HG03280 (cell line): Measurements from ENCODE around the gene UBL4B.

Source experiments
- ATAC-seq: cut with Tn5 transposase; IDR thresholded peaks from one replicate; pipeline ENCODE4 v1.9.1; 2021; ENCODE audit warnings: mild to moderate bottlenecking, moderate library complexity; ENCODE audit not compliant: unreplicated experiment

Gene UBL4B

DNA sequence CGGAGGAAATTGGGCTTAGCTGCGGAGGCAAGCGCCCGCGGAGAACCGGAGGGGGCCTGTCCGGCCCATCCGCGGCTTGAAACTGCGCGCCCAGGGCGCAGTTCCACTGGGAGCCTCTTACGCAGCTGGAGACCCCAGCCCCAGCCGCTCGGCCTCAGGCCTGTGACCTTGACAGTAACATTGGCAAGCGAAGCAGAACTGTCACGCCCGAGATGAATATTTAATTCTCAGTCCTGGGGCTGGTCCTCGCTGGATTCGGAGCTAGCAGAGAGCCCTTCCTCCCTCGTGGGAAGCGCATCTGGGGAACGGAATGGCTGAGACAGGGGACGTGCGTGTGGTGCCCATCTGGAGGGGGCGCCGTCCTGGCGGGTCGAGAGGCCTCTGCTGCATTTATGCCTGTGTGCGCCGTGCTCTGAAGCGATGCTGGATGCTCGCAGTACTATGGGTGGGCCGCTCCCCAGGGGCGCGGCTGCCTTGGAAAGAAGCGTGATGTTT is 39.0 kb downstream of the UBL4B start:
- no peak for ATAC-seq

DNA sequence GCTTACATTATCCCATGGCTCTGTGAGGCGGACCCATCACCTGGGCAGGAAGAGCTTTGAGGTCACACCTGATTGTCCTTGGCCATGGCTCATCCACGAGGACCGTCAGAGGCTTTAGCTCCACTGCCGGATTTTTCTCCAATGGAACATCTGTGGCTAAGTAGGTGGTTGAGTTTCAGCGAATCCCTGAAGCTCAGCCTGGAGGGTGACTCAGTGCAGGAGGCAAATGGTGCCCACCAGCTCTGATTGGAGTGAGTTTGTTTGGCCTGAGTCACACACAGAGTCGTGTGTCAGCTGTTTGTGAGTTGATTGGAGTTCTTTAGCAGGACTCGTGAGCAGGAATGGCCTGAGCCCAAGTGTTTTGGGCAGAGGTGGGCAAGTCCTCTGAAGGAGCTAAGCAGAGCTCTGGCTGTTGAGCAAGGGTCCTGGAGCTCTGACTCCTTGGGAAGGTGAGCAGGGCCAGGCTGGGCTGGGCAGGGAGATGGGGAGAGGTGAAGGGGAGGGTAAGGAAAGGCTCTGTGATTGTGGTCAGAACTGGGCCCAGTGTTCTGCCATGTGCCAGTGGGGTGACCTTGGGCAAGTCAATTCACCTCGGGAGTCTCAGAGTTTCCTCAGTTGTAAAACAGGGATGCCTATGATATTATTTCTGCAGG is 40.0 kb downstream of the UBL4B start:
- ATAC-seq, result no peak

DNA sequence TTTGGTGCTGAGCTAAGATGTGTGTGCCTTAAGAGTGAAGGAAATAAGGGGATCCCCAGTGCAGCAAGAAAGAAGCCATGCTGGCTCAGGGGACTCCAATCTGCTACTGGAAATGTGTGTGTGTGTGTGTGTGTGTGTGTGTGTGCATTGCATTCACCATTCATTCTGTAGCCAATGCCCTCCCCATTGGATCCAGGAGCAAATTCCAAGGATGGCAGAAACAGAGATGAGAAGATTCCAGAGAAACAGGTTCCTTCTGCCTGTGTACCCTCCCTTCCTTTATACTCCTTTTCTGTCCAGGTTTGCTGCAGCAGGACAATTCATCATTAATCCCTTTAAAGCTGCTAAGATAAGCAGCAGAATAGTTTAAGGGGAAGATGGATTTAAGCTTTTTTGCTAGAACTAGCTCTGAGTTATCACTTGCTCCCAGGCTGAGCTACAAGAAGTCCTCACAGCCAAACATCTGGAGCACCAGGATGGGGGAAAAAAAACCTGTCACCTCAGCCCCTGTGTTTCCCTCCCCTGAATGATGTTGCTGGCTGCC is 41.2 kb downstream of the UBL4B start:
- no peak for ATAC-seq

DNA sequence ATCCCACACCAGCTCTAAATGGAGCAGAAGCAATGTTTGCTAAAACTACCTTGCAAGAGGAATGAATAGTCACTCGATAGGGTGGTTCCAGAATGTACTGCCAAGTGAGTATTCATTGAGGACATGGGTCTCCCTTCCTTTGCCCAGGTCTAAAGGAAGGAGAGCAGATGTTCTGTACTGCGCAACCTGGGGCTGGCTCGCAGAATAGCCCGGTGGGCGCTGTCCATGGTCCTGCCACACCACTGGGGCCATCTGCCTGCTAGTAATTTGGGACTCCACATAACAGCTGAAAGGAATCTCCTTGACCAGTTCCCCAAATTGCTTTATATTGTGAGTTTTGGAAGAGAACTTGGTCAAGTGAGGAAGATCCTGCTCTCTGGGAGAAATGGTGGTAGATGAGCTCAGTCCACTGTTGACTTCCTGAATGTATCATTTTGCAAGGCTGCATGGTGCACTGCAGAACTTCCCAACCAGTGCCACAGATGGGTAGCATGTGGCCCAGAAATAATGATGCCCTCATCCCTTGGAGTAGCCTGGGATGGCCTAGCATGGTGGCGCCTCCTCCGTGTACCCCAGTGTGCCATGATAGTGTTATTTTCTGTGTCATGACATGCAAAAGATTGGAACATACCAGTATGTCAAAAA is 43.8 kb downstream of the UBL4B start:
- ATAC-seq, result no peak

DNA sequence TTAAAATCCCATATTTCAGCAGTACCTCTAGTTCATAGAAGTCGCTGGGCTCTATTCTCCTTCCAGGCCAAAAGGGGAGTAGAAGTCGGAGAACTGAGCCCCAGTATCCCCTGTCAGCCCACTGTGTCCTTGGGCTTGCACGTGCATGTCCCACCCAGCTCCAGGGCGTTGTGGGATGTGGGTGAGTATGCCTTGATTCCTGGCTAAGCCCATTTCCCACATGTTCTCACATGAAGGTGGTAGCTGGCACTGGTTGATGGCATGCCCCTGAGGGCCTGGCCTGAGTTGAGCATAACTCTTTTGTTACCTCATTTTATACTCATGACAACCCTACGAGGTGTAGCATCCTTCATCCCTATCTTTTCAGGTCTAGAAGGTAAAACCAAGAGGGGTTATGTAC is 46.0 kb downstream of the UBL4B start:
- no peak for ATAC-seq

DNA sequence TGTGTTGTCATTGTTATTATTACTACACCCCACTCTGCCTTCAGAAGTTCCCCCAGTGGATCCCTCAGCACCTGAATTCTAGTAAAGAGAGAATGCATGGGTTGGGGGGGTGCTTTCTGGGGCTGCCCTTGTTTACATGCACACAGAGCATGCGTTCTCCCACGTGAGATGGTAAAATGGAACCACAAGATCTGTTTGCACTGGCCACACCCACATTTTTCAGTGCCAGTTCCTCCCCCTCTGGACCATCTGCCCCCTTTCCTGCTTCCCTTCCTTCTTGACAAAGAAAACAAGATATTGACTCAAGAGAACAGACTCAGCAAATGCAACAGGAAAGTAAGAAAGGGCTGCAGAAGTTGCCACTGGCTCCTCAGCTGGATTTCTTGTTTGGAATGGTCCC is 46.9 kb downstream of the UBL4B start:
- ATAC-seq, result no peak

DNA sequence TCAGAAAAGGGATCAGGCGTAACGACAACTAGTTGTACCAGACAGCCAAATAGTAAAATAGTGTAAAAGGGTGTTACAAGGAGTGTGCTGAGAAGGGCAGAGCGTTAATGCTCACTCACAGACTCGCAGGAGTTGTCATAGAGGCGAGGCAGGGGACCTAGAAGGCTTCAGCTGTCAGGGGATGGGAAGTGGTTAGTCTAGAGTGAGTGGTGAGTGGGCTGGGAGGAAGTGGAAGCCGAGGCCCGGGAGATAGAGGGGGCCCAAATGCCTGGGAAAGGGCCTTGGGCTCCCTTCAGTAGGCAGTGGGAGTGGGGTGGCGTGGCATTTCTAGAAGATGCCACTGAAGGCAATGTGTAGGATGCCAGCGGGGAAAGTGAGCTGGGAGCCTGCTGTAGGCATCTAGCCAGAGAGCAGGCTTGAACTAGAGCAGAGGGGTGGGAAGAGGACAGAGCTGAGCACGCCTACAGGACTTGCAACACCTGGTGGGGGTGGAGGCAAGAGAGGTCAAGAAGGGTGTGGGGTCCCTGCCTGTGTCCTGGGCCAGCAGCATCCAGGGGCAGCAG is 48.4 kb downstream of the UBL4B start:
- no peak for ATAC-seq

DNA sequence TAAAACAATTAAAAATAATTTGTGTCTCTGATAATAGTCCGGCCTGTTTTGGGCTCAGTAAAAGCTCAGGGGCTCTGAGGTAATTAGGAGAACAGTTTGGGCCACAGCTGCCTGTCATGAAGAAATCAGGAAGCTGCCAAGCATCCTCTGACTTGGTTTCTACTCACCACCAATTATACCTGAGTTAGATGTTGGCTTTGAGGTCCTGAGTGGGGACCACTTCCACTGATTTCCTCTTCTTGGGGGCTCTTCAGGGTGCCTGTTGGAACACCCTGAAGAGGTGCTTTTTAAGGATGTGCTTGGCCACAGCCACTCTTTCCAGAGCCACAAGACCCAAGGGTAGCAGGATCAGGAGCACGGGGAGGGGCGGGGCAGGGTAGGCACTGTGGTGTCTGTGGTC is 48.9 kb downstream of the UBL4B start:
- no peak for ATAC-seq

DNA sequence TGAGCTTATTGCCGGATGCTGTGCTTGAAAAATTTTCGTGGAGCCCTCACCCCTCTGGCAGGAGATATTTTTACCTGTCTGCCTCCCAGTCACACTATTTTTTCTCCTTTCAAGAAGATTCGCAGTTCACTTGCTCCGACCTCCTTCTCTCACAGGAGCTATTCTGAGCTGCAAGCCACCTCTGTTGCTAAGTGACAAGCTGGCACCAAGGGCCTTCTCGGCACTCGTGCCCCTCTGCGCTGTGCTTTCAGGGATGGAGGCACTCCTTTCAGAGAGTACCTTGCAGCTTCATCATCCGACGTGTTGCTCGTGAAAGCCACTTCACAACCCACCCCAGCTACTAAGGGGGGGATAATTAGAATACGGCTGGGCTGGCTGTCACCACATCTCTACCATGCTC is 49.6 kb downstream of the UBL4B start:
- ATAC-seq, result no peak
